Measurements from ENCODE around the gene PADI3.

DNA sequence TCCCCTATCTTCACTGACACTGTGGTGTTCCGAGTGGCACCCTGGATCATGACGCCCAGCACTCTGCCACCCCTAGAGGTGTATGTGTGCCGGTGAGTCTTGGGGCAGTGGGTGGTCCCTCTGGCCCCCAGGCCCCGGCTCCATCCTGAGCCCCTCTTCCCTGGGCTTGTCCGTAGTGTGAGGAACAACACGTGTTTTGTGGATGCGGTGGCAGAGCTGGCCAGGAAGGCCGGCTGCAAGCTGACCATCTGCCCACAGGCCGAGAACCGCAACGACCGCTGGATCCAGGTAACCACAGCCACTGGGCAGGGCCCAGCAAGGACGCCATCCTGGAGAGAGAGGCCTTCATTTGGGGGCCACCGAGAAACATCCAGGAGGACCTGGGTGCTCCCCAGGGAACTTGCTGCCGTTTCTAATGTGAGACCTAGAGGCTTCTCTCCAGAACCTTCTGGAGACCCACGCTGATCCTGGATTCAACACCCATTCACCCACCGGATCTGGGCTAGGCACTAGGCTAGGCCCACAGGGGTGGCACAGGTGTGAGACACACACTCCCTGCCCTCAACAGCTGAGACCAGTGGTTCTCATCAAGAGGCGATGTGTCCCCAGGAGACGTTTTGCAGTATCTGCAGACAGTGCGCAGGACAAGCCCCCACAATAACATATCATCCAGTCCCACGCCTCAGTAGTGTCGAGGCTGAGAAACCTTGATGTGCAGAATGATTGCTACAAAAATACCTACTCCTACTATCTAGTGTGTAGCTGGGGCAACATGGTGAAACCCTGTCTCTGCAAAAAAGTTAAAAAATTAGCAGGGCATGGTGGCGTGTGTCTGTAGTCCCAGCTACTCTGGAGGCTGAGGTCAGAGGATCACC, 22.2 kb downstream of the PADI3 start:
- TF ChIP-seq, protein P1, sequence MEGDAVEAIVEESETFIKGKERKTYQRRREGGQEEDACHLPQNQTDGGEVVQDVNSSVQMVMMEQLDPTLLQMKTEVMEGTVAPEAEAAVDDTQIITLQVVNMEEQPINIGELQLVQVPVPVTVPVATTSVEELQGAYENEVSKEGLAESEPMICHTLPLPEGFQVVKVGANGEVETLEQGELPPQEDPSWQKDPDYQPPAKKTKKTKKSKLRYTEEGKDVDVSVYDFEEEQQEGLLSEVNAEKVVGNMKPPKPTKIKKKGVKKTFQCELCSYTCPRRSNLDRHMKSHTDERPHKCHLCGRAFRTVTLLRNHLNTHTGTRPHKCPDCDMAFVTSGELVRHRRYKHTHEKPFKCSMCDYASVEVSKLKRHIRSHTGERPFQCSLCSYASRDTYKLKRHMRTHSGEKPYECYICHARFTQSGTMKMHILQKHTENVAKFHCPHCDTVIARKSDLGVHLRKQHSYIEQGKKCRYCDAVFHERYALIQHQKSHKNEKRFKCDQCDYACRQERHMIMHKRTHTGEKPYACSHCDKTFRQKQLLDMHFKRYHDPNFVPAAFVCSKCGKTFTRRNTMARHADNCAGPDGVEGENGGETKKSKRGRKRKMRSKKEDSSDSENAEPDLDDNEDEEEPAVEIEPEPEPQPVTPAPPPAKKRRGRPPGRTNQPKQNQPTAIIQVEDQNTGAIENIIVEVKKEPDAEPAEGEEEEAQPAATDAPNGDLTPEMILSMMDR (IDR thresholded peaks at IDR 0.05 in 8 of 11, conservative IDR thresholded peaks at IDR 0.05 in 3 of 11) = no peak
- TF ChIP-seq POLR2AphosphoS5 (IDR thresholded peaks at IDR 0.05) = no peak
- no peak for TF ChIP-seq POLR2A (IDR thresholded peaks at IDR 0.05)

Measured in spleen (tissue), 7 donors.